ENCODE data around the gene HS2ST1. TPM values are rescaled to one million over a fixed set of nuclear protein-coding genes. Genes with fewer than 3 reads are reported as not detected.

The HS2ST1 gene
- total RNA-seq, 1 experiment from 2014 or later, result 57.2 TPM

- intact Hi-C loops (cut with micrococcal nuclease; ENCODE audit: unreplicated experiment), result no loop called here
- H3K9me3 Mint-ChIP-seq (ENCODE audit: unreplicated experiment), result no peaks in the 10 kb centered on the region
- ChIA-PET POLR2A (no interaction called here), CTCF (no interaction called here)
- no TSS peak for BruUV-seq (replicated peaks)
- no peaks in the 10 kb centered on the region for H3K27me3 ChIP-seq (replicated peaks; ENCODE audit: control insufficient read depth, insufficient read depth, low read length)
- DNase-seq, result no peak
- no peaks in the 10 kb centered on the region for H3K27me3 Mint-ChIP-seq (ENCODE audit: insufficient read depth, unreplicated experiment)
- no peaks in the 10 kb centered on the region for H3K36me3 ChIP-seq (ENCODE audit: control insufficient read depth, insufficient read depth, low read length)
- no peak overlapping the region for H3K4me3 ChIP-seq (ENCODE audit: low read depth, low read length)
- TF ChIP-seq CTCF (IDR thresholded peaks at IDR 0.05; ENCODE audit: insufficient read depth in 1 of 2, low read depth in 1 of 2, low read length in 1 of 2, severe bottlenecking in 1 of 2, unreplicated experiment in 1 of 2), result no peak
- H3K27ac Mint-ChIP-seq (ENCODE audit: unreplicated experiment), result no peak overlapping the region
- no peaks in the 10 kb centered on the region for H3K4me1 Mint-ChIP-seq (ENCODE audit: low read depth, unreplicated experiment)
- no peak overlapping the region for H3K4me3 Mint-ChIP-seq (ENCODE audit: unreplicated experiment)
- H3K9me3 ChIP-seq, result 0 out of 2 replicates have a peak, but pooled peaks cover 3% of the 10 kb centered on the region
- H3K4me1 ChIP-seq, result no peaks in the 10 kb centered on the region; the same call in 1 of the 2 replicates
- H3K36me3 Mint-ChIP-seq (ENCODE audit: insufficient read depth, unreplicated experiment), result no peaks in the 10 kb centered on the region
Observed at GRCh38 chr1:87051965-87052364, 137.5 kb downstream of the HS2ST1 start.

DNA sequence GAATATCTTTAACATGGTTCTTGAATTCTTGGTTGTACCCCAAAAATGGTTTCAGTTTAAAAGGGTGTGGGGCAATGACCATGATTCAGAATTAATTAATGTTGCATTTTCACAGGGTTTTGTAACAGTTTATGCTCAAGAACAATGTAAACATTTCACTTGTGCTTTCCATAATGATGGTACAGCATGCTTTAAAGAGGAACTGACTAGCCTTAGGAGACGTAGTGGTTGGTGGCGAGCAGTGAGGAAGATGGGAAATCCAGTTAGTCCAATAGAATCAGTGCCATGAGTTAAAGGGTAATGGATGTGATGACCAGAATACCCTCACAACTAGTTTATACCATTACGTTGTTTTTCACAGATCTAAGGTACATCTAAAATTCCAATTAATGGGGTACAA is 138.0 kb downstream of the HS2ST1 start:
- H3K36me3 ChIP-seq (ENCODE audit: control insufficient read depth, insufficient read depth, low read length), result no peaks in the 10 kb centered on the region
- no peaks in the 10 kb centered on the region for H3K4me1 ChIP-seq
- H3K9me3 Mint-ChIP-seq (ENCODE audit: unreplicated experiment), result no peaks in the 10 kb centered on the region
- no peaks in the 10 kb centered on the region for H3K27me3 ChIP-seq (replicated peaks; ENCODE audit: control insufficient read depth, insufficient read depth, low read length)
- H3K4me1 Mint-ChIP-seq (ENCODE audit: low read depth, unreplicated experiment), result no peaks in the 10 kb centered on the region
- no peak overlapping the region for H3K27ac Mint-ChIP-seq (ENCODE audit: unreplicated experiment)
- DNase-seq, result no peak
- POLR2A ChIA-PET, result no interaction called here
- no peaks in the 10 kb centered on the region for H3K27me3 Mint-ChIP-seq (ENCODE audit: insufficient read depth, unreplicated experiment)
- intact Hi-C loops (cut with micrococcal nuclease; ENCODE audit: unreplicated experiment), result no loop called here
- 0 out of 2 replicates have a peak, but pooled peaks cover 3% of the 10 kb centered on the region for H3K9me3 ChIP-seq
- H3K4me3 ChIP-seq (ENCODE audit: low read depth, low read length), result no peak overlapping the region
- H3K4me3 Mint-ChIP-seq (ENCODE audit: unreplicated experiment), result no peak overlapping the region
- no peaks in the 10 kb centered on the region for H3K36me3 Mint-ChIP-seq (ENCODE audit: insufficient read depth, unreplicated experiment)
- CTCF ChIA-PET, result no interaction called here
- no TSS peak for BruUV-seq (replicated peaks)
- TF ChIP-seq CTCF (IDR thresholded peaks at IDR 0.05; ENCODE audit: insufficient read depth in 1 of 2, low read depth in 1 of 2, low read length in 1 of 2, severe bottlenecking in 1 of 2, unreplicated experiment in 1 of 2), result no peak

DNA sequence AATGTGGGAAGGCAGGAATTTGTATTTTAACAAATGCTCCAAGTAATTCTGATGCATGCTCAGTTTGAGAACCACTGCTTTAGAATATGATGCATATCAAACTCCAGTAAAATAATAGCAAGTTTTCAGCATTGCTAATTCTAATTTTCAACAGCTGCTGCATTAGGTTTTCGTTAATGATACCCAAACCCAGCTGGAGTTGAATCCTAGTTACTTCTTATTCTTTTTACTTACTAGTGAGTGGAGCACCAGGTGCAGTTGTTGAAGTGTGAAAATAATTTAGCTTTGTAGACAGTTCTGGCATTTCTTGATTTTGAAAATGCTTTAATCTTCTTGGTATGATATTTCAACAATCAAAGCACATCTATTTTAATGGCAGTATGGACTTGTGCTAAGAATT is 138.5 kb downstream of the HS2ST1 start:
- ChIA-PET CTCF (no interaction called here), POLR2A (no interaction called here)
- no peak overlapping the region for H3K4me3 Mint-ChIP-seq (ENCODE audit: unreplicated experiment)
- no peaks in the 10 kb centered on the region for H3K36me3 ChIP-seq (ENCODE audit: control insufficient read depth, insufficient read depth, low read length)
- H3K9me3 ChIP-seq, result no peaks in the 10 kb centered on the region
- no TSS peak for BruUV-seq (replicated peaks)
- H3K27me3 Mint-ChIP-seq (ENCODE audit: insufficient read depth, unreplicated experiment), result no peaks in the 10 kb centered on the region
- H3K9me3 Mint-ChIP-seq (ENCODE audit: unreplicated experiment), result no peaks in the 10 kb centered on the region
- no peak for TF ChIP-seq CTCF (IDR thresholded peaks at IDR 0.05; ENCODE audit: insufficient read depth in 1 of 2, low read depth in 1 of 2, low read length in 1 of 2, severe bottlenecking in 1 of 2, unreplicated experiment in 1 of 2)
- H3K4me3 ChIP-seq (ENCODE audit: low read depth, low read length), result no peak overlapping the region
- intact Hi-C loops (cut with micrococcal nuclease; ENCODE audit: unreplicated experiment), result no loop called here
- no peak for DNase-seq
- no peaks in the 10 kb centered on the region for H3K4me1 ChIP-seq
- no peaks in the 10 kb centered on the region for H3K27me3 ChIP-seq (replicated peaks; ENCODE audit: control insufficient read depth, insufficient read depth, low read length)
- peaks cover 2% of the 10 kb centered on the region for H3K36me3 Mint-ChIP-seq (ENCODE audit: insufficient read depth, unreplicated experiment)
- peaks cover 4% of the 10 kb centered on the region for H3K4me1 Mint-ChIP-seq (ENCODE audit: low read depth, unreplicated experiment)
- H3K27ac Mint-ChIP-seq (ENCODE audit: unreplicated experiment), result no peak overlapping the region

Measured in Caco-2 (cell line).